GM12864 (cell line): ENCODE results near the gene WDR38.

Experiments
- DNase-seq: peaks from one replicate; pipeline ENCODE4 v3.0.0-alpha.2; 2011; ENCODE audit warnings: low read depth
- H3K4me3 ChIP-seq: 2 replicates; pipeline ENCODE4 v1.5.1; 2011; ENCODE audit warnings: mild to moderate bottlenecking, low read depth, low read length, control low read depth
- CTCF ChIP-seq: IDR thresholded peaks from 2 replicates; pipeline ENCODE4 v1.5.1; 2011; ENCODE audit warnings: low read depth, mild to moderate bottlenecking, moderate library complexity, low read length, control low read depth, inconsistent platforms; ENCODE audit errors: missing control alignments

WDR38 gene

DNA sequence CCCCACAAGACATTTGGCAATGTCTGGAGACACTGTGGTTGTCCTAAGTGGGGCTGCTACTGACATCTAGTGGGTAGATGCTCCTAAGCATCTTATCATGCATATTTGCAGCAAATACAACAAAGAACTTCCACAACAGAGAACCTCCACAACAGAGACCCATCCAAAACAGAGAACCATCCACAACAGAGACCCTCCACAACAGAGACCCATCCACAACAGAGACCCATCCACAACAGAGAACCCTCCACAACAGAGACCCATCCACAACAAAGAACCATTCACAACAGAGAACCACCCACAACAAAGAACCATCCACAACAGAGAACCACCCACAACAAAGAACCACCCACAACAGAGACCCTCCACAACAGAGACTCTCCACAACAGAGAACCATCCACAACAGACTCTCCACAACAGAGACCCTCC lies 41.5 kb downstream of the WDR38 start:
- peak; percentile 63 for TF ChIP-seq CTCF
- no peak overlapping the region for H3K4me3 ChIP-seq
- DNase-seq, result no peak

- no peak overlapping the region for H3K4me3 ChIP-seq
- no peak for TF ChIP-seq CTCF
- no peak for DNase-seq
Observed at GRCh38 chr9:124897570-124898460, 44.6 kb downstream of the WDR38 start.

- no peak overlapping the region for H3K4me3 ChIP-seq
- no peak for DNase-seq
- TF ChIP-seq CTCF, result no peak
Observed at GRCh38 chr9:124899845-124900244, 46.6 kb downstream of the WDR38 start.

DNA sequence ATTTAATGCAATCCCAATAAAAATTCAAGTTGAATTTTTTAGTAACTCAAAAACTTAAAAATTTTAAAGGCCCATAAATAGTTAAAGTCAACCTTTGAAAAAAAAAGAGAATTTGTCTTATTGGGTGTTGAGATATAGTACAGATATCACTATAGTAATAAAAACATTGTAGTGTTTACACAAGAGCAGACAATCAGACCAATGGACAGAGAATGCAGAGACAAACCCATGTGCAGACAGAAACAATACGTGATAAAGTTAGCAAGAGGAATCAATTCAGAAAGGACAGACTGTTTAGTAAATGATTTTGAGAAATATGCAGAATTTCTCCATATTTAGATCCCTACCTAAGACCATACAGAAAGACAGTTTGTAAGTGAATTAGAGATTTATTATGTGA lies 53.7 kb downstream of the WDR38 start:
- no peak for TF ChIP-seq CTCF
- DNase-seq, result no peak
- no peak overlapping the region for H3K4me3 ChIP-seq
